NB4 (cell line): Measurements from ENCODE around the gene BOC.

Experiments
- DNase-seq: peaks from one replicate; pipeline ENCODE4 v3.0.0; 2010; ENCODE audit warnings: low read depth
- H3K4me3 ChIP-seq: one replicate; pipeline ENCODE4 v1.5.1; 2011; ENCODE audit warnings: mild to moderate bottlenecking, low read depth, low read length, moderate library complexity
- MYC ChIP-seq: IDR thresholded peaks from 2 replicates; pipeline ENCODE4 v1.6.1; 2011; ENCODE audit warnings: low read depth, low read length
- POLR2A ChIP-seq: IDR thresholded peaks from 2 replicates; pipeline ENCODE4 v1.6.1; 2011; ENCODE audit warnings: mild to moderate bottlenecking; ENCODE audit not compliant: insufficient read length; ENCODE audit errors: extremely low read depth
- TF ChIP-seq, protein P1 (sequence below): IDR thresholded peaks from one replicate; pipeline ENCODE4 v1.5.1; 2012; ENCODE audit warnings: low read depth, low read length
- TF ChIP-seq, protein P2 (sequence below): IDR thresholded peaks from 2 replicates; pipeline ENCODE4 v1.6.1; 2011; ENCODE audit warnings: low read depth, low read length

Gene BOC

DNA sequence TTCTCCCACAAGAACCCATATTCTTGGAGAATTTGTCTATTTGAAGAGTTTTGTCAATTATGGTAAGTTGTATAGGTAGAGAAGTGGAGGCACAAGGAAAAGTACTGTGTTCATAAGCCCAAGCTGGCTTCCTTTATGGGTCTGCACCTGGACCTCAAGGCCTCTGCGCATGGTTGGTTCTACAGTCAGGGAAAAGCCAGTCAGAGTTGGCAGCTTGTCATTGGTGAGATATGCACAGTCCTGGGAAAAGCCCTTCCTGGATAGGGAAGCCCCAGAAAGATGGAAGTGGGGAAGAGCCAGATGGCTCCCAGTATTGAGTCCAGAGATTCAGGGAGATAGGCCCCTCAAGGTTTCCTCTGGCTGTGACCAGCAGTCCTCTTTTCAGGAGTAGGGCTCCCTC, 15.8 kb downstream of the BOC start:
- DNase-seq: no peak
- no peak for TF ChIP-seq POLR2A
- TF ChIP-seq, protein P1, sequence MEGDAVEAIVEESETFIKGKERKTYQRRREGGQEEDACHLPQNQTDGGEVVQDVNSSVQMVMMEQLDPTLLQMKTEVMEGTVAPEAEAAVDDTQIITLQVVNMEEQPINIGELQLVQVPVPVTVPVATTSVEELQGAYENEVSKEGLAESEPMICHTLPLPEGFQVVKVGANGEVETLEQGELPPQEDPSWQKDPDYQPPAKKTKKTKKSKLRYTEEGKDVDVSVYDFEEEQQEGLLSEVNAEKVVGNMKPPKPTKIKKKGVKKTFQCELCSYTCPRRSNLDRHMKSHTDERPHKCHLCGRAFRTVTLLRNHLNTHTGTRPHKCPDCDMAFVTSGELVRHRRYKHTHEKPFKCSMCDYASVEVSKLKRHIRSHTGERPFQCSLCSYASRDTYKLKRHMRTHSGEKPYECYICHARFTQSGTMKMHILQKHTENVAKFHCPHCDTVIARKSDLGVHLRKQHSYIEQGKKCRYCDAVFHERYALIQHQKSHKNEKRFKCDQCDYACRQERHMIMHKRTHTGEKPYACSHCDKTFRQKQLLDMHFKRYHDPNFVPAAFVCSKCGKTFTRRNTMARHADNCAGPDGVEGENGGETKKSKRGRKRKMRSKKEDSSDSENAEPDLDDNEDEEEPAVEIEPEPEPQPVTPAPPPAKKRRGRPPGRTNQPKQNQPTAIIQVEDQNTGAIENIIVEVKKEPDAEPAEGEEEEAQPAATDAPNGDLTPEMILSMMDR: no peak
- TF ChIP-seq, protein P2, sequence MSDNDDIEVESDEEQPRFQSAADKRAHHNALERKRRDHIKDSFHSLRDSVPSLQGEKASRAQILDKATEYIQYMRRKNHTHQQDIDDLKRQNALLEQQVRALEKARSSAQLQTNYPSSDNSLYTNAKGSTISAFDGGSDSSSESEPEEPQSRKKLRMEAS: no peak
- TF ChIP-seq MYC: no peak
- H3K4me3 ChIP-seq: no peak overlapping the region

DNA sequence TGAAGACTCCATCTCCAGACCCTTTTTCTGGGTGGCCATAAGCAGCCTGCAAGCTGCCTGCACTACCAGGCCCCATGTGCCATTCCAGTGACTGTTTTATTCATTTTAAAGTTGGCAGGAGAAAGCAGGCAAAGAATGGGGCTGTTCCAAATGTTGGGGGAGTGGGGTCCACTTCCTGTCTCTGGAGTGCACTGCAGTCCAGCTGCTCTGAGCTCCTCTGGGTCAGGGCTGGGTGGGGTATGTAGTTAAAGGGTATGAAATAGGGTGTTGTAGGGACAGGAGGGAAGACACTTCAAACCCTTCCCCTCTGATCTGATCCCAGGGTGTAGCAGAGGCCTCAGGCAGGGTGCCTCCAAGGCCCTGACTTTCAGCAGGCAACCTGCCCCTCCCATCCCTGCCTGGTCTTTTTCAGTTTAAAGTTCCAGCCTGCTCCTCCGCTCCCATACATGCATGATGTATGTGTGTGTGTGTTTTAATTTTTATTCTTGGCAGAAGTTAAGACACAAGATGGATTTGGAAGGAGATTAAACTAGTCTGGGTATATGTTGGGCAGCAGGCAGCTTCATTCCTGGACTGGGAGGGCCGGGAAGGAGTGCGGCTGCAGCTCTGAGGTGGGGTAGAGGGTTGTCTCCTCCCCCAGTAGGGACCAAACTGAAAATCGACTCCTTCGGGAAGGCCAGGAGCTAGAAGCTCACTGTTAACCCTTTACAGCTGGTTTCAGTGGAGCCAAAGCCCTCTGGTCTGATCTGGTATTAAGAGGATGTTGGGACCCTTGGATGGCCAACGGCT, 17.3 kb downstream of the BOC start:
- TF ChIP-seq, protein P1: no peak
- no peak for TF ChIP-seq MYC
- TF ChIP-seq, protein P2: no peak
- no peak for TF ChIP-seq POLR2A
- no peak for DNase-seq
- H3K4me3 ChIP-seq: no peak overlapping the region

DNA sequence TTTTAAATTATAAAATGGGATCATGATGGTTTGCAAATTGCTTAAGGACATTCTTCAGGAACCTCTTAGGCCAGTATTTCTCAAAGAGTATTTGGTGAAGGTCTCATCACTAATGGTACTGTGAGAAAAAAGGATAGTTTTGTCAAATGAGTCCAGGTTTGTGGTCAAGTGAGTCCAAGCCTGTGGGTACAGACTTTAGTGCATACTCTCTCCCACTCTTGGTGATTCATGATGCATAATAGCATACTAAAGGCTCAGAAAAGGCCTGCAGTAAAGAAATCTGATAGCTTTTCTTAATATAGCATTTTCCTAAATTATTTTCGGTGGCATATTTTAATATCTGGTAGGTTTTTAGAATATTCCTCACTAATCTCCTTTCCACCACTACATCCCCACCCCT, 20.0 kb downstream of the BOC start:
- TF ChIP-seq, protein P1: no peak
- TF ChIP-seq, protein P2: no peak
- no peak for TF ChIP-seq POLR2A
- no peak overlapping the region for H3K4me3 ChIP-seq
- DNase-seq: no peak

DNA sequence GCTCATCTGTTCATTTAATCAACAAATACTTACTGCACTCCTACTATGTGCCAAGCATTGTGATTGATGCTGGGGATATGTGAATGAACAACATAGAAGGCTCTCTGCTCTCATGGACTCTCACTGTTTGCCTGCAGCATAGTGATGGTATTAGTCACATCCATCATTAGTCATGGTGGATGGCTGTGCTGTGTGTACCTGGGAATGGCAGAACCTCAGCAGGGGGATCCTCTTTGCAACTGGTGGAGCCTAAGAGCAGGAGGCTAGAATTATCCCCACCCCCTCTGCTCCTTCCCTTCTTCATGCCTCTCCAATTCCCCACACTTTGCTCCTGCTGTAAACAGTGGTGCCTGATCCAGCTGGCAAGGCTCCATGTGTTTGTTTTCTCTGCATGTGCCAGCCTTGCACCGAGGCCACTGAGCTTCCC, 20.5 kb downstream of the BOC start:
- no peak overlapping the region for H3K4me3 ChIP-seq
- DNase-seq: no peak
- TF ChIP-seq, protein P1: no peak
- TF ChIP-seq, protein P2: no peak
- TF ChIP-seq POLR2A: no peak
- no peak for TF ChIP-seq MYC

DNA sequence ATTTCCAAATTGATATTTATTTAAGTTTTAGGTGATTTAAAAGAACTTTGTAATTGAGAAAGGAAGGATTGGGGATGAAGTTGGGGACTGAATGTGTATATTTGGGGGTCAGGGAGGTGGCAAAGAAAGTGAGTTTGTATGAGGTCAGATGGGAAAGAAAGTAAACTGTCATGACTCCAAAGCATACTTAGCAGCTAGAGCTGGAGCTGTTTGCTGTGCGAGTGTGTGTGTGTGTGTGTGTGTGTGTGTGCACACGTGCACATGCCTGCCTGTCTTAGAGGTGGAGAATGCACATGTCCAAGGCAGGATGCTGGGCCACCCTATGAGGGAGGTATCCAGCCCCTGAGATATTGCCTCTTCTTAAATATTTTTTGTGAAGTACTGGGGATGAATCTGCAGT, 21.0 kb downstream of the BOC start:
- TF ChIP-seq, protein P1: no peak
- TF ChIP-seq, protein P2: no peak
- TF ChIP-seq MYC: no peak
- TF ChIP-seq POLR2A: no peak
- no peak overlapping the region for H3K4me3 ChIP-seq
- no peak for DNase-seq
